Measurements from ENCODE around the gene KIF21B.
"Not testable (repeated sequence)": the region's sequence is repeated elsewhere in the genome, so short reads cannot be mapped to it uniquely, and the experiment has no call there.

Gene KIF21B

GRCh38 chr1:200968469-200969410 is 54.8 kb downstream of the KIF21B start:
- DNase-seq: no peak

- DNase-seq: no peak
These were observed 55.6 kb downstream of the KIF21B start for GRCh38 chr1:200967693-200968468.

- no peak for DNase-seq
These were observed 56.6 kb downstream of the KIF21B start for GRCh38 chr1:200966934-200967333.

- DNase-seq: no peak
These were observed 58.3 kb downstream of the KIF21B start for GRCh38 chr1:200965111-200965805.

GRCh38 chr1:200963888-200964287 is 59.6 kb downstream of the KIF21B start:
- not testable (repeated sequence) for DNase-seq

GRCh38 chr1:200963076-200963475 is 60.4 kb downstream of the KIF21B start:
- no peak for DNase-seq

GRCh38 chr1:200962631-200963030 is 60.9 kb downstream of the KIF21B start:
- DNase-seq: no peak

GRCh38 chr1:200962151-200962550 is 61.4 kb downstream of the KIF21B start:
- DNase-seq: not testable (repeated sequence)

- no peak for DNase-seq
These were observed 62.6 kb downstream of the KIF21B start for GRCh38 chr1:200960948-200961340.

GRCh38 chr1:200960236-200960947 is 63.1 kb downstream of the KIF21B start:
- no peak for DNase-seq

- DNase-seq: no peak
These were observed 64.0 kb downstream of the KIF21B start for GRCh38 chr1:200959411-200959921.

GRCh38 chr1:200958597-200958996 is 64.9 kb downstream of the KIF21B start:
- no peak for DNase-seq

- DNase-seq: no peak
These were observed 69.1 kb downstream of the KIF21B start for GRCh38 chr1:200954434-200954833.

- no peak for DNase-seq
These were observed 72.5 kb downstream of the KIF21B start for GRCh38 chr1:200951016-200951415.

- no peak for DNase-seq
These were observed 73.9 kb downstream of the KIF21B start for GRCh38 chr1:200949626-200950025.

GRCh38 chr1:200947059-200947566 is 76.4 kb downstream of the KIF21B start:
- no peak for DNase-seq

- DNase-seq: no peak
These were observed 78.4 kb downstream of the KIF21B start for GRCh38 chr1:200945111-200945510.

GRCh38 chr1:200938955-200939354 is 84.6 kb downstream of the KIF21B start:
- DNase-seq: no peak

GRCh38 chr1:200935286-200935962 is 88.1 kb downstream of the KIF21B start:
- not testable (repeated sequence) for DNase-seq

GRCh38 chr1:200934676-200935245 is 88.8 kb downstream of the KIF21B start:
- no peak for DNase-seq

- DNase-seq: no peak
These were observed 91.7 kb downstream of the KIF21B start for GRCh38 chr1:200931776-200932175.

Measured in activated CD8-positive, alpha-beta memory T cell treated with anti-CD3 and anti-CD28 coated beads, Interleukin-2, amount 50 U/mL, for 4 hours (primary cell).